Keratinocyte (primary cell): ENCODE measurements around the gene DDX31. TPM values are rescaled to one million over a fixed set of nuclear protein-coding genes. Genes with fewer than 3 reads are reported as not detected.

ENCODE experiments used
- DNase-seq: peaks from one replicate; pipeline ENCODE4 v3.0.0-alpha.2; 2011; ENCODE audit warnings: low read depth, missing footprints, low spot score
- FAIRE-seq: peaks from 2 replicates; lab custom pipeline; 2011; peaks lifted over from hg19 to GRCh38; lab: Jason Lieb, UNC
- H2AFZ ChIP-seq: 2 replicates; pipeline ENCODE4 v1.6.0; 2012; ENCODE audit warnings: low read length, control low read depth, inconsistent platforms; ENCODE audit not compliant: control insufficient read depth
- H3K27ac ChIP-seq: 2 replicates; pipeline ENCODE4 v1.5.1; 2011; ENCODE audit warnings: low read length; ENCODE audit not compliant: control insufficient read depth, insufficient read depth
- H3K27me3 ChIP-seq: 3 replicates; pipeline ENCODE4 v1.6.0; 2011; ENCODE audit warnings: low read length; ENCODE audit not compliant: control insufficient read depth, insufficient read depth; ENCODE audit errors: extremely low read depth
- H3K36me3 ChIP-seq, 2 experiments: 2 replicates in 1 of 2; 3 replicates in 1 of 2; pipeline ENCODE4 v1.5.1; 2011; ENCODE audit warnings: low read length in 2 of 2, mild to moderate bottlenecking in 1 of 2; ENCODE audit not compliant: control insufficient read depth in 2 of 2, insufficient read depth in 2 of 2; ENCODE audit errors: extremely low read depth in 1 of 2
- H3K4me1 ChIP-seq: 3 replicates; pipeline ENCODE4 v1.5.1; 2011; ENCODE audit warnings: low read length; ENCODE audit not compliant: control insufficient read depth, insufficient read depth; ENCODE audit errors: extremely low read depth
- H3K4me2 ChIP-seq: 3 replicates; pipeline ENCODE4 v1.6.0; 2011; ENCODE audit warnings: low read depth, low read length; ENCODE audit not compliant: control insufficient read depth, insufficient read depth; ENCODE audit errors: extremely low read depth
- H3K4me3 ChIP-seq, 3 experiments: fragments of 200-600 bp in 1 of 3; sonication (generic) in 1 of 3; 2 replicates in 2 of 3; 3 replicates in 1 of 3; pipeline ENCODE4 v1.5.1; 2011 to 2016; ENCODE audit warnings: low read length in 3 of 3, mild to moderate bottlenecking in 3 of 3, control low read depth in 2 of 3, inconsistent platforms in 1 of 3, low read depth in 1 of 3, mixed read lengths in 1 of 3, mixed run types in 1 of 3, moderate library complexity in 1 of 3; ENCODE audit not compliant: control insufficient read depth in 2 of 3, insufficient read depth in 2 of 3; ENCODE audit errors: extremely low read depth in 1 of 3
- H3K79me2 ChIP-seq: 2 replicates; pipeline ENCODE4 v1.6.0; 2012; ENCODE audit warnings: low read length; ENCODE audit not compliant: control insufficient read depth, insufficient read depth
- H3K9ac ChIP-seq: 3 replicates; pipeline ENCODE4 v1.6.0; 2011; ENCODE audit warnings: low read length; ENCODE audit not compliant: control insufficient read depth, insufficient read depth; ENCODE audit errors: extremely low read depth
- H3K9me1 ChIP-seq: 3 replicates; pipeline ENCODE4 v1.6.0; 2011; ENCODE audit warnings: low read length; ENCODE audit not compliant: control insufficient read depth, insufficient read depth; ENCODE audit errors: extremely low read depth
- H3K9me3 ChIP-seq: 2 replicates; pipeline ENCODE4 v1.5.1; 2012; ENCODE audit warnings: low read depth, low read length; ENCODE audit not compliant: control insufficient read depth
- H4K20me1 ChIP-seq: 3 replicates; pipeline ENCODE4 v1.6.0; 2011; ENCODE audit warnings: low read length; ENCODE audit not compliant: control insufficient read depth, insufficient read depth; ENCODE audit errors: extremely low read depth
- EZH2 ChIP-seq: IDR thresholded peaks from one replicate; pipeline ENCODE4 v1.6.1; 2012; ENCODE audit warnings: inconsistent platforms, mild to moderate bottlenecking, low read length, moderate library complexity
- dilution Hi-C: fragments of 300-500 bp; cut with MboI; formaldehyde crosslinking; loops from one replicate; pipeline ENCODE4 v1.7.0; 2020; ENCODE audit warnings: low sequenced_read_pairs; ENCODE audit not compliant: extremely low pct_ligation_motif_present
- polyA plus RNA-seq, 5 experiments: library from polyadenylated mRNA; depleted of rRNA in 3 of 5; stranded (reverse) in 3 of 5; stranded (forward) in 1 of 5; unstranded in 1 of 5; fragments of >200 nt; gene quantifications; 1 replicate in 1 of 5; 2 replicates in 3 of 5; 3 replicates in 1 of 5; pipeline versions ENCODE4 v1.2.1 to v1.2.3, GENCODE V29; 2011 to 2012; ENCODE audit warnings: missing spikeins in 2 of 5, low read depth in 1 of 5, low replicate concordance in 1 of 5
- TF ChIP-seq, protein P1 (sequence below), 3 experiments: IDR thresholded peaks in 1 of 3; conservative IDR thresholded peaks in 1 of 3; optimal IDR thresholded peaks in 1 of 3; 2 replicates in 2 of 3; 3 replicates in 1 of 3; pipeline versions ENCODE3 to v1.5.1; 2011; ENCODE audit warnings: low read length in 3 of 3, mild to moderate bottlenecking in 3 of 3, moderate library complexity in 2 of 3, control low read depth in 1 of 3, inconsistent platforms in 1 of 3; ENCODE audit not compliant: insufficient read depth in 2 of 3; ENCODE audit errors: extremely low read depth in 1 of 3

DDX31 gene
- polyA plus RNA-seq, 1 donor (not counting 4 experiments of a cell fraction or from before 2014, with no cell fraction given): 21.0 TPM

DNA sequence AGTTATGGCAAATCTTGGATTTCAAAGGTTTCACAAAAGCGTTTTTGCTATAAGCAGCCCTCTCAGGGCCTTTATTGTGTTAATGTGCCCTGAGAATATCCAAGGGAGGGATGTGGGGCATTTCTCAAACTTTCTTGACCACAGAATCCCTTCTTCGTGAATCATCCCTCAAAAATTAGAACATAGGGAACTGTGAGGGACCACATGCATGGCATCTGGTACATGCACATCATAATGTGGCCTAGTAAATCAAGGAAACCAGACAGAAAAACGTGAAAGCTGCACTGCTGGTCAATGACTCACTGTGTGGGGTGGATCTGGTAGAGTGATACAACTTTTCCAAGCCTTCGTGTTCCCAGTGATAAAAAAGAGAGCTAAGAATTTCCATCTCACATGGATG, 22.4 kb downstream of the DDX31 start:
- Histone ChIP-seq H2AFZ (no peak overlapping the region), H3K9me1 (no peaks in the 10 kb centered on the region), H3K9ac (no peak overlapping the region), H3K4me2 (no peak overlapping the region), H4K20me1 (peaks cover 3% of the 10 kb centered on the region), H3K4me3 (no peak overlapping the region), H3K36me3 (peaks cover 26 to 57% of the 10 kb centered on the region in 2 experiments), H3K27ac (peak overlapping the region; percentile 52), H3K4me1 (peaks cover 16% of the 10 kb centered on the region), H3K79me2 (no peaks in the 10 kb centered on the region), H3K27me3 (no peaks in the 10 kb centered on the region), H3K9me3 (no peaks in the 10 kb centered on the region)
- FAIRE-seq (peak; percentile 79), DNase-seq (peak; percentile 88)
- dilution Hi-C loops: no loop called here
- TF ChIP-seq EZH2: no peak
- TF ChIP-seq, protein P1, sequence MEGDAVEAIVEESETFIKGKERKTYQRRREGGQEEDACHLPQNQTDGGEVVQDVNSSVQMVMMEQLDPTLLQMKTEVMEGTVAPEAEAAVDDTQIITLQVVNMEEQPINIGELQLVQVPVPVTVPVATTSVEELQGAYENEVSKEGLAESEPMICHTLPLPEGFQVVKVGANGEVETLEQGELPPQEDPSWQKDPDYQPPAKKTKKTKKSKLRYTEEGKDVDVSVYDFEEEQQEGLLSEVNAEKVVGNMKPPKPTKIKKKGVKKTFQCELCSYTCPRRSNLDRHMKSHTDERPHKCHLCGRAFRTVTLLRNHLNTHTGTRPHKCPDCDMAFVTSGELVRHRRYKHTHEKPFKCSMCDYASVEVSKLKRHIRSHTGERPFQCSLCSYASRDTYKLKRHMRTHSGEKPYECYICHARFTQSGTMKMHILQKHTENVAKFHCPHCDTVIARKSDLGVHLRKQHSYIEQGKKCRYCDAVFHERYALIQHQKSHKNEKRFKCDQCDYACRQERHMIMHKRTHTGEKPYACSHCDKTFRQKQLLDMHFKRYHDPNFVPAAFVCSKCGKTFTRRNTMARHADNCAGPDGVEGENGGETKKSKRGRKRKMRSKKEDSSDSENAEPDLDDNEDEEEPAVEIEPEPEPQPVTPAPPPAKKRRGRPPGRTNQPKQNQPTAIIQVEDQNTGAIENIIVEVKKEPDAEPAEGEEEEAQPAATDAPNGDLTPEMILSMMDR (optimal IDR thresholded peaks at IDR 0.05 in 1 of 3, IDR thresholded peaks at IDR 0.05 in 1 of 3, conservative IDR thresholded peaks at IDR 0.05 in 1 of 3; ENCODE audit: extremely low read depth in 1 of 3, insufficient read depth in 2 of 3, low read length in 3 of 3): no peak

DNA sequence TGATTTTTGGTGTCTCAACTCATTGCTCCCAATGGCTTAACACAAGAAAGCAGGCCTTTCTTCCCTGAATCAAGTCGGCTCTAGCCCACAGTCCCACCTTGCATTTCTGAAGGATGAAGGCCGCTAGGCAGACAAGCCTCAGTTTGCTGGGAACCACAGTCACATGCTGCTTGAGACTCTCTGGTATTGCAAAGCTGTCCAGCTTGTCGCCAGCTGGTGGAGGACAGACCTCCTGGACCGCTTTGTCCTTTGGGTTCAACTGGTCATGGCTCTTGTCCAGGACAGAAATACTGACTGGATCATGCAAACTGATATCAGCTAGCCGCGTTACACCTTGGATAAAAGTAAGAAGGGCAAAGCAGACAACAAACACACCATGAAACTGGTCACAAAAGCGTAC, 23.1 kb downstream of the DDX31 start:
- no peaks in the 10 kb centered on the region for H3K27me3 ChIP-seq
- dilution Hi-C loops: no loop called here
- no peaks in the 10 kb centered on the region for H3K9me1 ChIP-seq
- DNase-seq (no peak), FAIRE-seq (peak; percentile 44)
- peak overlapping the region; percentile 17 for H3K9ac ChIP-seq
- no peaks in the 10 kb centered on the region for H3K79me2 ChIP-seq
- no peak overlapping the region for H2AFZ ChIP-seq
- H3K4me3 ChIP-seq: no peak overlapping the region
- peaks cover 16% of the 10 kb centered on the region for H3K4me1 ChIP-seq
- peaks cover 3% of the 10 kb centered on the region for H4K20me1 ChIP-seq
- H3K4me2 ChIP-seq: no peak overlapping the region
- H3K36me3 ChIP-seq: peaks cover 26 to 61% of the 10 kb centered on the region in 2 experiments
- H3K9me3 ChIP-seq: no peaks in the 10 kb centered on the region
- no peak for TF ChIP-seq EZH2
- TF ChIP-seq, protein P1 (optimal IDR thresholded peaks at IDR 0.05 in 1 of 3, IDR thresholded peaks at IDR 0.05 in 1 of 3, conservative IDR thresholded peaks at IDR 0.05 in 1 of 3; ENCODE audit: extremely low read depth in 1 of 3, insufficient read depth in 2 of 3, low read length in 3 of 3): no peak
- H3K27ac ChIP-seq: peak overlapping the region; percentile 52
